Measurements from ENCODE around the gene GRIK5. TPM values are rescaled to one million over a fixed set of nuclear protein-coding genes. Genes with fewer than 3 reads are reported as not detected.
"Not testable (repeated sequence)": the region's sequence is repeated elsewhere in the genome, so short reads cannot be mapped to it uniquely, and the experiment has no call there.

The GRIK5 gene
- total RNA-seq, 1 donor from 2014 or later = 0.29 TPM

GRCh38 chr19:42051166-42052115 lies 18.6 kb downstream of the GRIK5 start:
- ATAC-seq = no peak
- no peak for TF ChIP-seq CTCF (IDR thresholded peaks at IDR 0.05)
- H3K4me1 ChIP-seq = no peaks in the 10 kb centered on the region
- no peaks in the 10 kb centered on the region for H3K27me3 ChIP-seq
- H3K27ac ChIP-seq = no peak overlapping the region
- intact Hi-C loops (cut with DNase I) = no loop called here
- no peak for DNase-seq
- no peak overlapping the region for H3K4me3 ChIP-seq
- no peaks in the 10 kb centered on the region for H3K9me3 ChIP-seq
- no peaks in the 10 kb centered on the region for H3K36me3 ChIP-seq

- H3K9me3 ChIP-seq = no peaks in the 10 kb centered on the region
- ATAC-seq = peak; percentile 36
- H3K36me3 ChIP-seq = no peaks in the 10 kb centered on the region
- H3K27ac ChIP-seq = no peak overlapping the region
- no peaks in the 10 kb centered on the region for H3K27me3 ChIP-seq
- intact Hi-C loops (cut with DNase I) = no loop called here
- peak overlapping the region; percentile 25 for H3K4me3 ChIP-seq
- DNase-seq = no peak
- TF ChIP-seq CTCF (IDR thresholded peaks at IDR 0.05) = no peak
- no peaks in the 10 kb centered on the region for H3K4me1 ChIP-seq
Observed at GRCh38 chr19:42048992-42049391, 21.0 kb downstream of the GRIK5 start.

- no peaks in the 10 kb centered on the region for H3K9me3 ChIP-seq
- DNase-seq (no peak), ATAC-seq (no peak)
- no peaks in the 10 kb centered on the region for H3K27me3 ChIP-seq
- no peak overlapping the region for H3K4me3 ChIP-seq
- H3K4me1 ChIP-seq = no peaks in the 10 kb centered on the region
- no peak for TF ChIP-seq CTCF (IDR thresholded peaks at IDR 0.05)
- intact Hi-C loops (cut with DNase I) = no loop called here
- H3K27ac ChIP-seq = no peak overlapping the region
- H3K36me3 ChIP-seq = no peaks in the 10 kb centered on the region
Observed at GRCh38 chr19:42045575-42045974, 24.4 kb downstream of the GRIK5 start.

GRCh38 chr19:42042455-42043170 lies 27.4 kb downstream of the GRIK5 start:
- H3K9me3 ChIP-seq = no peaks in the 10 kb centered on the region
- DNase-seq = no peak
- peak; percentile 11 for ATAC-seq
- H3K27ac ChIP-seq = no peak overlapping the region
- H3K4me3 ChIP-seq = no peak overlapping the region
- TF ChIP-seq CTCF (IDR thresholded peaks at IDR 0.05) = no peak
- intact Hi-C loops (cut with DNase I) = no loop called here
- no peaks in the 10 kb centered on the region for H3K36me3 ChIP-seq
- H3K27me3 ChIP-seq = no peaks in the 10 kb centered on the region
- no peaks in the 10 kb centered on the region for H3K4me1 ChIP-seq

- H3K27me3 ChIP-seq; intact Hi-C loops (cut with DNase I); H3K9me3 ChIP-seq; DNase-seq; H3K36me3 ChIP-seq; ATAC-seq; H3K4me1 ChIP-seq; H3K4me3 ChIP-seq; H3K27ac ChIP-seq: not testable (repeated sequence)
Observed at GRCh38 chr19:42040491-42040890, 29.5 kb downstream of the GRIK5 start.

GRCh38 chr19:42040031-42040430 lies 30.0 kb downstream of the GRIK5 start:
- no peak for TF ChIP-seq CTCF (IDR thresholded peaks at IDR 0.05)
- H3K4me1 ChIP-seq = no peaks in the 10 kb centered on the region
- H3K9me3 ChIP-seq = no peaks in the 10 kb centered on the region
- no peak for ATAC-seq
- H3K36me3 ChIP-seq = no peaks in the 10 kb centered on the region
- H3K27ac ChIP-seq = no peak overlapping the region
- intact Hi-C loops (cut with DNase I) = no loop called here
- no peak overlapping the region for H3K4me3 ChIP-seq
- DNase-seq = no peak
- no peaks in the 10 kb centered on the region for H3K27me3 ChIP-seq
